ENCODE data around the gene MUC20.
"Not testable (repeated sequence)": the region's sequence is repeated elsewhere in the genome, so short reads cannot be mapped to it uniquely, and the experiment has no call there.

MUC20 gene

DNA sequence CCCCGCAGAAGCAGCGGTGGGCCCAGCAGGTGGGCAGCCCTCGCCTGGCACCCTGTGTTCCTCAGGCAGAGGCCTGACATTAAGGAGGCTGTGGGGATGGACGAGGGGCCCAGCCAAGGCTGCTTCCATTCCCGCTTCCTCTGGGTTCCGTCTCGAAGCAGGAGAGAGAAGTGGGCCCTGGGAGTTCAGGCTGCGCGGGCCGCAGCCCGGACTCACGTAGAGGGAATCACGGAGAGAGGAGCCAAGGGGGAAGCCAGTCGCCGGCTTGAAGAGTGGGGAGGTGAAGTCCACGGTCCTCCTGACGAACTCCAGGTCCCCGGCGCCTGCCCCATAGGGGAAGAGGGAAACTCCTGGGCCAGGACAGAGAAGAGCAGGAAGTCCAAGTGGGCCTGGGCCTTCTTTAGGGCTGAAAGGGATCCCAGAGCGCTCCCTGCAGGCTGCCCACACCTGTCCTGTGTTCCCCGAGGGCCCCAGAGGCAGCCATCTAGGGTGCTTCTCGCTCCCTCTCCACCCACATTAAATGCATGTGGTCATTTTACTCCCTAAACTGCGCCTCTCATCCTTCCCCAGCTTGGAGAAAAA is 53.3 kb downstream of the MUC20 start:
- no CpG with 5 or more reads among the region's 23 CpGs for WGBS (ENCODE audit: insufficient coverage, insufficient read length)
- H3K27ac ChIP-seq (ENCODE audit: low read length), result no peak overlapping the region
- H3K27me3 ChIP-seq (ENCODE audit: control insufficient read depth, insufficient read depth, low read length), result no peaks in the 10 kb centered on the region
- H3K36me3 ChIP-seq (ENCODE audit: control insufficient read depth, insufficient read depth, low read length), result no peaks in the 10 kb centered on the region
- no peaks in the 10 kb centered on the region for H3K9me3 ChIP-seq (ENCODE audit: control insufficient read depth, insufficient read depth, low read length)
- H3K4me1 ChIP-seq (ENCODE audit: control insufficient read depth, insufficient read depth, low read length), result peaks cover 2% of the 10 kb centered on the region; the same call in 1 of the 2 replicates
- no peak overlapping the region for H3K4me3 ChIP-seq (ENCODE audit: low read length)
- DNase-seq (ENCODE audit: low read depth, low spot score), result no peak

DNA sequence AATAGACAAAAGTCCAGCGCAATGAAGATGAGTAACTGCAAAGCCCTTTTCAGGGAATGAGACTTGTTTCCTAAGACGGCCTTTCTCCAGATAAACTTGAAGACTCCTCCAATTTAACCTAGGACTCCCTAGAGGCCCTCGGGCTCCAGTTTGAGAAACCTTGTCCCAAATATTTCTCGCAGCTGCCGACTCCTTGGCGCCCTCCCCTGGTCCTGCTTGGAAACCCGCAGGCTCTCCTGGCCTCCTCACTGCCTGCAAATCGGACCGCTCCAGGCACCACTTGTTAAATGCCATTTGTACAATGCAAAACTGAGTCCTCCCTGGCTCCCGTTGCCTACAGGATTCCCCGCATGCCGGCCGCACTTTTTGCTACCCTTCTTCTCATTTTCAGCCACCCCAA is 54.1 kb downstream of the MUC20 start:
- H3K9me3 ChIP-seq (ENCODE audit: control insufficient read depth, insufficient read depth, low read length), result no peaks in the 10 kb centered on the region
- H3K27me3 ChIP-seq (ENCODE audit: control insufficient read depth, insufficient read depth, low read length), result no peaks in the 10 kb centered on the region
- no peak overlapping the region for H3K27ac ChIP-seq (ENCODE audit: low read length)
- no CpG with 5 or more reads among the region's 13 CpGs for WGBS (ENCODE audit: insufficient coverage, insufficient read length)
- H3K36me3 ChIP-seq (ENCODE audit: control insufficient read depth, insufficient read depth, low read length), result no peaks in the 10 kb centered on the region
- DNase-seq (ENCODE audit: low read depth, low spot score), result peak; percentile 27
- H3K4me3 ChIP-seq (ENCODE audit: low read length), result no peak overlapping the region
- peaks cover 2% of the 10 kb centered on the region; the same call in 1 of the 2 replicates for H3K4me1 ChIP-seq (ENCODE audit: control insufficient read depth, insufficient read depth, low read length)

DNA sequence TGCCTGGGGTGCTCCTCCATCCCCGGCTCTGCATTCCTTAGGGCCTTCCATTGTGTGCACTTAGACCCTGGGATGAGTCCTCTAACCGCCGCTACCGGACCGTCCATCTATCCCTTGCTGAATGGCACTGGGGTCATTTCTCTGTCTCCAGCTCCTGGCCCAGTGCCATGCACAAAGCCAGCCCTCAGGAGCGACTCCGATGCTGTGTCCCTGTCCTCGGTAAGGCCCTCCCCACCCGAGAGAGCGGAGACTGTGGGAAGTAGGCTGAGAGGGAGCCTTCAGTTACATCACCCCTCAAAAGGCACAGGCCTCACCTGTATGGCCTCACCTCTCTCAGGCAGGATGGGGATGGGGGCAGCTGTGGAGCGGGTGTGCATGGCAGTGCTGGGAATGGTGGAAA is 57.2 kb downstream of the MUC20 start:
- no peak for DNase-seq (ENCODE audit: low read depth, low spot score)
- no peaks in the 10 kb centered on the region for H3K9me3 ChIP-seq (ENCODE audit: control insufficient read depth, insufficient read depth, low read length)
- no CpG with 5 or more reads among the region's 11 CpGs for WGBS (ENCODE audit: insufficient coverage, insufficient read length)
- H3K27me3 ChIP-seq (ENCODE audit: control insufficient read depth, insufficient read depth, low read length), result no peaks in the 10 kb centered on the region
- H3K4me3 ChIP-seq (ENCODE audit: low read length), result no peak overlapping the region
- no peak overlapping the region for H3K27ac ChIP-seq (ENCODE audit: low read length)
- H3K4me1 ChIP-seq (ENCODE audit: control insufficient read depth, insufficient read depth, low read length), result no peaks in the 10 kb centered on the region
- no peaks in the 10 kb centered on the region for H3K36me3 ChIP-seq (ENCODE audit: control insufficient read depth, insufficient read depth, low read length)

DNA sequence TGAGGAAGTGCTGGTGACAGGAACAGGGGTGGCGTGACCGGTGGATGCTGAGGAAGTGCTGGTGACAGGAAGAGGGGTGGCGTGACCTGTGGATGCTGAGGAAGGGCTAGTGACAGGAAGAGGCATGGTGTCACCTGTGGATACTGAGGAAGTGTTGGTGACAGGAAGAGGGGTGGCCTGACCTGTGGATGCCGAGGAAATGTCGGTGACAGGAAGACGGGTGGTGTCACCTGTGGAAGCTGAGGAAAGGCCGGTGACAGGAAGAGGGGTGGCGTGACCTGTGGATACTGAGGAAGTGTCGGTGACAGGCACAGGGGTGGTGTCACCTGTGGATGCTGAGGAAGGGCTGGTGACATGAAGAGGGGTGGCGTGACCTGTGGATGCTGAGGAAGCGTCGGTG is 60.5 kb downstream of the MUC20 start:
- WGBS (ENCODE audit: insufficient coverage, insufficient read length), result no CpG with 5 or more reads among the region's 12 CpGs
- not testable (repeated sequence) for H3K4me1 ChIP-seq (ENCODE audit: control insufficient read depth, insufficient read depth, low read length); H3K36me3 ChIP-seq (ENCODE audit: control insufficient read depth, insufficient read depth, low read length); H3K4me3 ChIP-seq (ENCODE audit: low read length); H3K27me3 ChIP-seq (ENCODE audit: control insufficient read depth, insufficient read depth, low read length); DNase-seq (ENCODE audit: low read depth, low spot score); H3K27ac ChIP-seq (ENCODE audit: low read length); H3K9me3 ChIP-seq (ENCODE audit: control insufficient read depth, insufficient read depth, low read length)
